WERI-Rb-1 (cell line): ENCODE data around the gene ARHGAP26.

Experiments
- DNase-seq: peaks from one replicate; pipeline ENCODE4 v3.0.0-alpha.2; 2020
- H3K27ac ChIP-seq: fragments of 250-450 bp; sonication (Bioruptor Pico); 2 replicates; pipeline ENCODE4 v1.5.1; 2020; ENCODE audit warnings: mild to moderate bottlenecking, moderate library complexity
- H3K27me3 ChIP-seq: fragments of 250-450 bp; sonication (Bioruptor Pico); 2 replicates; pipeline ENCODE4 v1.5.1; 2021; ENCODE audit warnings: mild to moderate bottlenecking, low read depth, moderate library complexity; ENCODE audit not compliant: insufficient read depth, severe bottlenecking
- H3K36me3 ChIP-seq: fragments of 250-450 bp; sonication (Bioruptor Pico); 2 replicates; pipeline ENCODE4 v1.5.1; 2020; ENCODE audit warnings: mild to moderate bottlenecking, moderate library complexity
- H3K4me3 ChIP-seq: 2 replicates; pipeline ENCODE4 v1.5.1; 2011; ENCODE audit warnings: low read depth, mild to moderate bottlenecking, control low read depth, low read length
- H3K9me3 ChIP-seq: fragments of 250-450 bp; sonication (Bioruptor Pico); 2 replicates; pipeline ENCODE4 v1.5.1; 2021; ENCODE audit warnings: mild to moderate bottlenecking, moderate library complexity; ENCODE audit not compliant: severe bottlenecking
- TF ChIP-seq, protein P1 (sequence below): IDR thresholded peaks from 2 replicates; pipeline ENCODE4 v1.5.1; 2011; ENCODE audit warnings: low read depth, mild to moderate bottlenecking, control low read depth, inconsistent platforms, low read length

ARHGAP26 gene

DNA sequence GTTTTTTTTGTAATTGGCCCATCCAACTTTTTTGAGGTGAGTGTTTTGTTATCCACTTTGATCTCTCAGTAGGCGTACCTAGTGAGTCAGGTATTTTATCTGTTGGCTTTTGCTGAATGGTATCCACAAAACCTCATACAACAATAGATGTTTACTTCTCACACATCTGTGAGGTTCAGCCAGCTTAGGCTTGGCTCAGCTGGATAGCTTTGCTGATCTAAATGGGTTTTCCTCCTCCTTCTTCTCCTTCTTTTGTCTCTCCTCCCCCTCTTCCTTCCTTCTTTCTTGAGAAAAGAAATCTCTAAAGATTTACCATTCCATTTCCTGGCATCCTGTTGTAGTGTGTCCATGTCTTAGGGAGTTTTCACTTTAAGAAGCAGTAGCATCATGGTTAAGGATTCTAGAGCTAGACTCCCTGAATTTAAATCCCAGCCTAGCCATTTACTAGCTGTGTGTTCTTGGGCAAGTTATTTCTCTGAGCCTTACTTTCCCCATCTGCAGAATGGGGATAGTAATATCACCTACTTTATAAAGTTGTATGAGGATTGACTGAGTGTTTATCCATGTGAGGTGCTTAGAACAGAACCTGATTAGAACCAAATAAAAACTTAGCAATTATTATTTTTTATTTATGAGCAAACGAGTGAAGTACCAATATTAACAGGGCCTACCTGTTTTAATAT is 126.3 kb downstream of the ARHGAP26 start:
- Histone ChIP-seq H3K27ac (no peak overlapping the region), H3K9me3 (no peaks in the 10 kb centered on the region), H3K4me3 (no peak overlapping the region), H3K36me3 (no peaks in the 10 kb centered on the region), H3K27me3 (no peaks in the 10 kb centered on the region)
- TF ChIP-seq, protein P1, sequence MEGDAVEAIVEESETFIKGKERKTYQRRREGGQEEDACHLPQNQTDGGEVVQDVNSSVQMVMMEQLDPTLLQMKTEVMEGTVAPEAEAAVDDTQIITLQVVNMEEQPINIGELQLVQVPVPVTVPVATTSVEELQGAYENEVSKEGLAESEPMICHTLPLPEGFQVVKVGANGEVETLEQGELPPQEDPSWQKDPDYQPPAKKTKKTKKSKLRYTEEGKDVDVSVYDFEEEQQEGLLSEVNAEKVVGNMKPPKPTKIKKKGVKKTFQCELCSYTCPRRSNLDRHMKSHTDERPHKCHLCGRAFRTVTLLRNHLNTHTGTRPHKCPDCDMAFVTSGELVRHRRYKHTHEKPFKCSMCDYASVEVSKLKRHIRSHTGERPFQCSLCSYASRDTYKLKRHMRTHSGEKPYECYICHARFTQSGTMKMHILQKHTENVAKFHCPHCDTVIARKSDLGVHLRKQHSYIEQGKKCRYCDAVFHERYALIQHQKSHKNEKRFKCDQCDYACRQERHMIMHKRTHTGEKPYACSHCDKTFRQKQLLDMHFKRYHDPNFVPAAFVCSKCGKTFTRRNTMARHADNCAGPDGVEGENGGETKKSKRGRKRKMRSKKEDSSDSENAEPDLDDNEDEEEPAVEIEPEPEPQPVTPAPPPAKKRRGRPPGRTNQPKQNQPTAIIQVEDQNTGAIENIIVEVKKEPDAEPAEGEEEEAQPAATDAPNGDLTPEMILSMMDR, result no peak
- no peak for DNase-seq

- no peak overlapping the region for H3K4me3 ChIP-seq
- no peak for DNase-seq
- no peaks in the 10 kb centered on the region for H3K36me3 ChIP-seq
- no peaks in the 10 kb centered on the region for H3K9me3 ChIP-seq
- no peaks in the 10 kb centered on the region for H3K27me3 ChIP-seq
- no peak overlapping the region for H3K27ac ChIP-seq
- TF ChIP-seq, protein P1, result no peak
These were observed 127.2 kb downstream of the ARHGAP26 start for GRCh38 chr5:142897328-142897727.

DNA sequence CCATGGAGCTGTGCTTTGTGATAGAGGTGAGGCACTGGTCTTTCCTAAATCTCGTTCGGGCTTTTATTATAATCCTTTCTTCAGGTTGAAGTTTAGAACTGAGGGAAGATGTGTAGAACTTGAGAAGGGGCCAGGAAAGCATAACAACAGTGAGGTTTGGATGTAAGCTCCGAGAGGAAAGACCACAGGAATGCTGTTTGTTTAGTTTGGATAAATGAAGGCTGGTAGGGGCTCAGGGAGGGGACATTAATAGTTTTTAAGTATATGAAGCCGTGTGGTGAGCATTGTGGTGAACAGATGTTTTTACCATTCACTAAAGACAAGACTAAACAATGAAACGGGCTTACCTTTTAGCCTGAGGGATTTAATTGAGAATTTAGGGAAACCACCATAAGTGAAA is 130.8 kb downstream of the ARHGAP26 start:
- no peak overlapping the region for H3K4me3 ChIP-seq
- H3K27me3 ChIP-seq, result no peaks in the 10 kb centered on the region
- no peaks in the 10 kb centered on the region for H3K36me3 ChIP-seq
- TF ChIP-seq, protein P1, result no peak
- no peaks in the 10 kb centered on the region for H3K9me3 ChIP-seq
- no peak for DNase-seq
- no peak overlapping the region for H3K27ac ChIP-seq

- no peak overlapping the region for H3K4me3 ChIP-seq
- TF ChIP-seq, protein P1, result no peak
- no peaks in the 10 kb centered on the region for H3K9me3 ChIP-seq
- no peaks in the 10 kb centered on the region for H3K27me3 ChIP-seq
- H3K36me3 ChIP-seq, result no peaks in the 10 kb centered on the region
- no peak overlapping the region for H3K27ac ChIP-seq
- DNase-seq, result no peak
These were observed 131.5 kb downstream of the ARHGAP26 start for GRCh38 chr5:142901476-142902185.

DNA sequence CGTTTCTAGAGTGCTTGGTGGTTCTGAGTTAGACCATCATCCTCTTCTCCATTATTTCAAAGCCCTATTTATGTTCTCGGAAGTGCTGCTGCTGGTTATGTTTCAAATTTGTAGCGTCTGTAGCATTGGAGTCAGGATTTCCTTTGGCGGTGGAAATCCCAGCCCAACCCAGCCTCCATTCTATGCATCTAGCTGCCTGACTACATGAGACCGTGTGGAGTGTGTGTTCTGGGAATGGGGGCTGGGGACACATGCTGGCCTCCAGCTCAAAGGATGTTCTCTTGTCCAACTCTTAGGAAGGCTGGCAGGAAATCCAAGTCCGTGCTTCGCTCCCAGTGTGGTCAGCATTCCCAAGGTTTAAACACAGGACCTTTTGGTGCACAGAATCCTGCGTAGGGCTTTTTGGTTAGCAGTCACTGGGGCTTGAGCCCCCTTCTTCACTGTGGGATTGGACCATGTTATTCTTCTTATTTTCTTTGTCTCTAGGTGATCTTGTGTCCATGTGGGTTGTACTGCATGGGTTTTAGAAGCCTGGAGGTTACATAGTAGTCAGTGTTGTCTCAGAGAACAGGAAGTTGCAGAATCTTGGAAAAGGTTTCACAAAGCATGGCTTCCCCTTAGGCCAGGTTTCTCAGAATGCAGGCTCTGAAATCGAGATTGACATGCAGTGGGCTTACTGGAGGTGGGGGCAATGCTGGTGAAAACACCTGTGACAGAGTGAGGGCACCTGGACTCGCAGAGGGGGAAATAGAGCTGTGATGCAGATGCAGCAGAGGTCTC is 132.2 kb downstream of the ARHGAP26 start:
- TF ChIP-seq, protein P1, result no peak
- no peak for DNase-seq
- Histone ChIP-seq H3K27ac (no peak overlapping the region), H3K27me3 (no peaks in the 10 kb centered on the region), H3K4me3 (no peak overlapping the region), H3K9me3 (no peaks in the 10 kb centered on the region), H3K36me3 (no peaks in the 10 kb centered on the region)
